ENCODE measurements around the gene MECP2.

DNA sequence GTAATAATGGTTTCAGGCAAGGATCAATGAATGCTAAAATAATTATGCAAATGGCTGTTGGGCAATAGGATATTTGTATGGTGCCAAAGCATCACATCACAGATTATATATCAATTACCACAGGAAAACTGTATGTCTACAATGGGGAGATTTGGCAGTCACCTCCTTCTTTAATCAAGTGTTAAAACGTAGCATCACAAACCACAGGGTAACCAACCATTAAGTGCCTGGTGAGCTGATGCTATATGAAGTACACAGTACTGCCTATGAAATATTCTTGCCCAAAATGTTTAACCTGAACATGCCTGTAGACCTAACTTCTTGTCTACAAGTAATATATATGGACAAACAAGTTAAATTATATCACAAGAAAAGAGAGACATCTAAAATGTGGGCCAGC, 25.3 kb downstream of the MECP2 start:
- TF ChIP-seq, protein P1, sequence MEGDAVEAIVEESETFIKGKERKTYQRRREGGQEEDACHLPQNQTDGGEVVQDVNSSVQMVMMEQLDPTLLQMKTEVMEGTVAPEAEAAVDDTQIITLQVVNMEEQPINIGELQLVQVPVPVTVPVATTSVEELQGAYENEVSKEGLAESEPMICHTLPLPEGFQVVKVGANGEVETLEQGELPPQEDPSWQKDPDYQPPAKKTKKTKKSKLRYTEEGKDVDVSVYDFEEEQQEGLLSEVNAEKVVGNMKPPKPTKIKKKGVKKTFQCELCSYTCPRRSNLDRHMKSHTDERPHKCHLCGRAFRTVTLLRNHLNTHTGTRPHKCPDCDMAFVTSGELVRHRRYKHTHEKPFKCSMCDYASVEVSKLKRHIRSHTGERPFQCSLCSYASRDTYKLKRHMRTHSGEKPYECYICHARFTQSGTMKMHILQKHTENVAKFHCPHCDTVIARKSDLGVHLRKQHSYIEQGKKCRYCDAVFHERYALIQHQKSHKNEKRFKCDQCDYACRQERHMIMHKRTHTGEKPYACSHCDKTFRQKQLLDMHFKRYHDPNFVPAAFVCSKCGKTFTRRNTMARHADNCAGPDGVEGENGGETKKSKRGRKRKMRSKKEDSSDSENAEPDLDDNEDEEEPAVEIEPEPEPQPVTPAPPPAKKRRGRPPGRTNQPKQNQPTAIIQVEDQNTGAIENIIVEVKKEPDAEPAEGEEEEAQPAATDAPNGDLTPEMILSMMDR (conservative IDR thresholded peaks at IDR 0.05 in 1 of 2, IDR thresholded peaks at IDR 0.05 in 1 of 2; ENCODE audit: low read depth in 1 of 2, low read length in 2 of 2): no peak
- TF ChIP-seq EZH2 (IDR thresholded peaks at IDR 0.05; ENCODE audit: low read length, missing control alignments): no peak

All from fibroblast of lung (primary cell).